ENCODE results near the gene EXT2.

- TF ChIP-seq CTCF (IDR thresholded peaks at IDR 0.05) (peak; percentile 91), ZFX (IDR thresholded peaks at IDR 0.05; ENCODE audit: borderline replicate concordance) (no peak)
Observed at GRCh38 chr11:44110231-44110679, 14.8 kb downstream of the EXT2 start.

All from 22Rv1 (cell line).